Inferior parietal cortex (tissue), 1 donor: ENCODE results near the gene ZNF74.

Source experiments
- DNase-seq: peaks from one replicate; pipeline ENCODE4 v3.0.0-alpha.2; 2016; ENCODE audit errors: extremely low spot score

ZNF74 gene

GRCh38 chr22:20420157-20420842 is 26.3 kb downstream of the ZNF74 start:
- no peak for DNase-seq

GRCh38 chr22:20421507-20421874 is 27.5 kb downstream of the ZNF74 start:
- no peak for DNase-seq

GRCh38 chr22:20422271-20423007 is 28.5 kb downstream of the ZNF74 start:
- DNase-seq = no peak

GRCh38 chr22:20423008-20423905 is 29.3 kb downstream of the ZNF74 start:
- DNase-seq = peak; percentile 77

GRCh38 chr22:20423906-20424551 is 30.1 kb downstream of the ZNF74 start:
- no peak for DNase-seq

GRCh38 chr22:20424568-20424931 is 30.6 kb downstream of the ZNF74 start:
- no peak for DNase-seq

- peak; percentile 39 for DNase-seq
Measured at GRCh38 chr22:20424932-20425565, 31.1 kb downstream of the ZNF74 start.

GRCh38 chr22:20425566-20426258 is 31.8 kb downstream of the ZNF74 start:
- DNase-seq = no peak

GRCh38 chr22:20426259-20426615 is 32.3 kb downstream of the ZNF74 start:
- DNase-seq = no peak

- DNase-seq = no peak
Measured at GRCh38 chr22:20427104-20427944, 33.4 kb downstream of the ZNF74 start.

- no peak for DNase-seq
Measured at GRCh38 chr22:20427945-20428417, 34.0 kb downstream of the ZNF74 start.

GRCh38 chr22:20428496-20429253 is 34.7 kb downstream of the ZNF74 start:
- DNase-seq = no peak

- DNase-seq = peak; percentile 50
Measured at GRCh38 chr22:20429254-20430100, 35.5 kb downstream of the ZNF74 start.

- DNase-seq = no peak
Measured at GRCh38 chr22:20430101-20430719, 36.3 kb downstream of the ZNF74 start.

GRCh38 chr22:20430720-20431510 is 37.0 kb downstream of the ZNF74 start:
- DNase-seq = no peak

GRCh38 chr22:20431511-20432192 is 37.7 kb downstream of the ZNF74 start:
- DNase-seq = no peak
